ENCODE results near the gene AGBL1.
"Not testable (repeated sequence)": the region's sequence is repeated elsewhere in the genome, so short reads cannot be mapped to it uniquely, and the experiment has no call there.

AGBL1 gene

GRCh38 chr15:86506401-86506800 is 426.7 kb downstream of the AGBL1 start:
- TF ChIP-seq TAF1 (IDR thresholded peaks at IDR 0.05; ENCODE audit: borderline replicate concordance, low read depth, low read length) (no peak), POLR2A (IDR thresholded peaks at IDR 0.05; ENCODE audit: low read depth, low read length) (no peak), POLR2AphosphoS5 (IDR thresholded peaks at IDR 0.05; ENCODE audit: low read depth, low read length) (no peak)
- FAIRE-seq (no peak), DNase-seq (ENCODE audit: insufficient read length) (no peak)

DNA sequence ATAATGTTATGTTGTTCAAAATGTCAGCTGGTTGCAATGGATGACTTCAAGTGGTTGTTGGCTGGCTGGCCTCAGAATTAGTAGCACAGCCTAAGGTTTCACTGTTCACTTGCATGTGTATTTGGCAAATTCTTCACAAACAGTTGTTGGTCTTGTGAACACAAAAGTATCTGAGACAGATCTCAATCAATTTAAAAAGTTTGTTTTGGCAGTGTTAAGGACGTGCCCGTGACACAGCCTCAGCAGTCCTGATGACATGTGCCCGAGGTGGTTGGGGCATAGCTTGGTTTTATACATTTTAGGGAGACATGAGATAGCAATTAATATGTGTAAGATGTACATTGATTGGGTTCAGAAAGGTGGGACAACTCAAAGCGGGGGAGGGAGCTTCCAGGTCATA is 436.0 kb downstream of the AGBL1 start:
- FAIRE-seq = no peak

DNA sequence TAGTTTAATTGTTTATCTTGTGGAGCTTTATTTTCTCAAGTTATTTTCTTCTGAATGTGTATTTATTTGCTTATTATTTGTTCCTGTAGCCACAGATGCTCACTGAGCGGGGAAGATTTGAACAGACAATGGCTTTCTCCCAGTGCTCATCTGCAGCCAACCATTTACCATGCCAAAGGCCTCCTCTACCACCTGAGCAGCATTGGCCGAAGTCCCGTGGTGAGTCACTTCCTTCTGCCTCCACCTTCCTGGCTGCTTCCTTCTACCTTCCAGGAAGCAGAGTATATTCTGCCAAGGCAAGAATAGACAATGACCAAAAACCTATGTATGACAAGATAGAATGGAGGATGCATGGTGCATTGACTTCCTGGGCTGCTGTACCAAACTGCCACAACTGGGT is 443.1 kb downstream of the AGBL1 start:
- TF ChIP-seq POLR2AphosphoS5 (IDR thresholded peaks at IDR 0.05; ENCODE audit: low read depth, low read length) = no peak
- TF ChIP-seq POLR2A (IDR thresholded peaks at IDR 0.05; ENCODE audit: low read depth, low read length) = no peak
- no peak for TF ChIP-seq TAF1 (IDR thresholded peaks at IDR 0.05; ENCODE audit: borderline replicate concordance, low read depth, low read length)
- no peak for DNase-seq (ENCODE audit: insufficient read length)
- FAIRE-seq = no peak

More for the DNA sequence above, 436.0 kb downstream of the AGBL1 start:
- no peak for DNase-seq (ENCODE audit: insufficient read length)
- no peak for TF ChIP-seq POLR2AphosphoS5 (IDR thresholded peaks at IDR 0.05; ENCODE audit: low read depth, low read length)
- no peak for TF ChIP-seq TAF1 (IDR thresholded peaks at IDR 0.05; ENCODE audit: borderline replicate concordance, low read depth, low read length)
- TF ChIP-seq POLR2A (IDR thresholded peaks at IDR 0.05; ENCODE audit: low read depth, low read length) = no peak

GRCh38 chr15:86526938-86527690 is 447.4 kb downstream of the AGBL1 start:
- TF ChIP-seq POLR2A (IDR thresholded peaks at IDR 0.05; ENCODE audit: low read depth, low read length) (no peak), POLR2AphosphoS5 (IDR thresholded peaks at IDR 0.05; ENCODE audit: low read depth, low read length) (no peak), TAF1 (IDR thresholded peaks at IDR 0.05; ENCODE audit: borderline replicate concordance, low read depth, low read length) (no peak)
- no peak for FAIRE-seq
- no peak for DNase-seq (ENCODE audit: insufficient read length)

DNA sequence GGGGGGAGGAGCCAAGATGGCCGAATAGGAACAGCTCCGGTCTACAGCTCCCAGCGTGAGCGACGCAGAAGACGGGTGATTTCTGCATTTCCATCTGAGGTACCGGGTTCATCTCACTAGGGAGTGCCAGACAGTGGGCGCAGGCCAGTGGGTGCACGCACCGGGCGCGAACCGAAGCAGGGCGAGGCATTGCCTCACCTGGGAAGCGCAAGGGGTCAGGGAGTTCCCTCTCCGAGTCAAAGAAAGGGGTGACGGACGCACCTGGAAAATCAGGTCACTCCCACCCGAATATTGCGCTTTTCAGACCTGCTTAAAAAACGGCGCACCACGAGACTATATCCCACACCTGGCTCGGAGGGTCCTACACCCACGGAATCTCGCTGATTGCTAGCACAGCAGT is 448.4 kb downstream of the AGBL1 start:
- not testable (repeated sequence) for FAIRE-seq

DNA sequence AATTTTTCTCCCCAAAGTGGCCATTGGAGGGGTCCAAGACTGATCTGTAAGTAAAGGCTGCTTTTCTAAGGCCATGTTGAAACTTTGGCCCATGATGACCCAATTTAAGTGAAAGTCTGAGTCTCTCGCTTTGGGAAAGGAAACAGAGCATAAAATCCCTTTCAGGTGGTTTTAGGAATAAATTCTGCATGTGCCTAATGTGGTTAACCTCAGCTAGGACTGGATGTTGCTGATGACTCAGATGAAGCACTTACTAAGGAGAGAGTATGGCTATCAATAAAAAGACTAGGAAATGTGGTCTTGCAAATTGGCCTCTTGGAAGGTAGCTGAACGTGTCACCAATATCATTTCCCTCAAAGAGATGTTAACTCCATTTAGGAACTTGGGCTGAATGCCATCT is 458.5 kb downstream of the AGBL1 start:
- no peak for FAIRE-seq
- no peak for DNase-seq (ENCODE audit: insufficient read length)
- TF ChIP-seq POLR2AphosphoS5 (IDR thresholded peaks at IDR 0.05; ENCODE audit: low read depth, low read length) (no peak), TAF1 (IDR thresholded peaks at IDR 0.05; ENCODE audit: borderline replicate concordance, low read depth, low read length) (no peak), POLR2A (IDR thresholded peaks at IDR 0.05; ENCODE audit: low read depth, low read length) (no peak)

More for the DNA sequence above, 448.4 kb downstream of the AGBL1 start:
- not testable (repeated sequence) for DNase-seq (ENCODE audit: insufficient read length)

DNA sequence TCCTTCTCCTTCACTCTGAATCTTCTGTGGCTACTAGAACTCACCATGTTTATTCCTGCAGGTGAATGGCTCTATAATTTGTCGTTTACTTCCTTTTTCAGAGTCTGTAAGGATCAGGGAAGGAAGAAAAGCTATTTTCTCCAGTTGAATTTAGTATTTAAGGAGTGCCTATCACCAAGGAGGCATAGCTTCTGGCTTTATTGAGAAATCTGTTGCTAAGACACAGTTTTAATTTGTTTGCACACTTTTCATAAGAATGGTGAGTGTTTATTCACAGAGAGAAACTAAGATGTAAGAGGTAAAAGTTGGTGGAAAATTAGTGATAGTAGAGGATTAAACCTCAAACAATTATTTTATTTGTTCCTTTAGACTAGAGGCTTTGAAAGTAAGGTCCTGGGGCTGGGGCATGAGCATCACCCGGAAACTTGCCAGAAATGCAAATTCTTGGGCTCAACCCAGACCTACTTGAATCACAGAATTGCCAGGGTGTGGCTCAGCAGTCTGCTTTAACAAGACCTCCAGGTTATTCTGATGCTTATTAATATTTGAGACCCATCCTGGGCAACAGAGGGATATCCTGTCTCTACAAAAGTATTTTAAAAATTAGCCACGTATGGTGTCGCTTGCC is 461.3 kb downstream of the AGBL1 start:
- no peak for FAIRE-seq
- DNase-seq (ENCODE audit: insufficient read length) = no peak
- TF ChIP-seq TAF1 (IDR thresholded peaks at IDR 0.05; ENCODE audit: borderline replicate concordance, low read depth, low read length) = no peak
- no peak for TF ChIP-seq POLR2A (IDR thresholded peaks at IDR 0.05; ENCODE audit: low read depth, low read length)
- TF ChIP-seq POLR2AphosphoS5 (IDR thresholded peaks at IDR 0.05; ENCODE audit: low read depth, low read length) = no peak

DNA sequence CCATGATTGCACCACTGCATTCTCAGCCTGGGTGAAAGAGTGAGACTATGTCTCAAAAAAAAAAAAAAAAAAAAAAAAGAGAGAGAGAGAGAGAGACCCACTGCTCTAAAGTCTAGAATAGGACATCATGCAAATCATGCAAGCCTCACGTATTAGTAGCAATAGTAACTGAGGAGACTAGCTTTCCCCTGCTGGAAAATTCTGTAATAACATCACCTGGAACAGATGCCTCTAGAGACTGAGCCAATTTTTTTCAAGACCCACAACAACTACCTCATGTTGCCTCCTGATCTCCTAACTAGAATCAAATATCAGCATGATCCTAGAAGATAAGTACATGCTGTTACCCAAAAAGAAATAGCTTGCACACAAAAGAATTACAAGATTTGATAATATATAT is 461.9 kb downstream of the AGBL1 start:
- FAIRE-seq = no peak
- TF ChIP-seq POLR2A (IDR thresholded peaks at IDR 0.05; ENCODE audit: low read depth, low read length) (no peak), POLR2AphosphoS5 (IDR thresholded peaks at IDR 0.05; ENCODE audit: low read depth, low read length) (no peak), TAF1 (IDR thresholded peaks at IDR 0.05; ENCODE audit: borderline replicate concordance, low read depth, low read length) (no peak)
- no peak for DNase-seq (ENCODE audit: insufficient read length)

DNA sequence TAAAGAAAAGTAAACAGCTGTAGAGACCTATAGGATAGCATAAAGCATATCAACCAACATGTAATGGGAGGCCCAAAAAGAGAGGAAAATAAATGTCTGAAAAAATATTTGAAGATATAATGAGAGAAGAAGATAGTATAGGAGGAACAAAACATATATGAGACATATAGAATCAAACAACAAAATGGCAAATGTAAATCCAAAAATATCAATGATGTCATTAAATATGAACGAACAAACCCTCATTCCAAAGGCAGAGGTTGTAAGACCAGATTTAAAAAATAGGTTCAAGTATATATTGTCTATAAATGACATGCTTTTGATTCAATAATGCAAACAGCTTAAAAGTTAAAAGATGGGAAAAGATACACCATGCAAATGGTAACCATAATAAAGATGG is 470.4 kb downstream of the AGBL1 start:
- DNase-seq (ENCODE audit: insufficient read length) = no peak
- FAIRE-seq = no peak

DNA sequence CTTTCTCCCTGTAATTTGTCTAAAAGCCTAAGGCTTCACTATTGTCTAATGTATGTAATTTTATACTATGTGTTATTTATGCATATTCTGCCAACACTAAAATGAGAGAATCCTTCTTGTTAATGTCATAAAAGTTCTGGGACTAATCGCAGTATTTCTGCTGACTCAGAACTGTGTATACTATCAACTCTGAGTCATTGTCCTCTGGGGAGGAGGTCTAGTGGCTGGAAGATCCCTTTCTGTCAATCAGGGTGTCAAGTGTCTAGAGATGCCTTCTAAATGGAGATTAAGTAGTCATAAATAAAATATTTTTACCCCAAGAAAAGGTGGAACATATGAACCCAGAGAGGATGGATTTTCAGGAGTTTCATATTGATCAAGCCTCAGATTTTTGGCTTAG is 473.4 kb downstream of the AGBL1 start:
- TF ChIP-seq TAF1 (IDR thresholded peaks at IDR 0.05; ENCODE audit: borderline replicate concordance, low read depth, low read length) (no peak), POLR2AphosphoS5 (IDR thresholded peaks at IDR 0.05; ENCODE audit: low read depth, low read length) (no peak), POLR2A (IDR thresholded peaks at IDR 0.05; ENCODE audit: low read depth, low read length) (no peak)
- no peak for DNase-seq (ENCODE audit: insufficient read length)
- no peak for FAIRE-seq

More for the DNA sequence above, 470.4 kb downstream of the AGBL1 start:
- TF ChIP-seq POLR2AphosphoS5 (IDR thresholded peaks at IDR 0.05; ENCODE audit: low read depth, low read length) (no peak), TAF1 (IDR thresholded peaks at IDR 0.05; ENCODE audit: borderline replicate concordance, low read depth, low read length) (no peak), POLR2A (IDR thresholded peaks at IDR 0.05; ENCODE audit: low read depth, low read length) (no peak)

- TF ChIP-seq POLR2AphosphoS5 (IDR thresholded peaks at IDR 0.05; ENCODE audit: low read depth, low read length) (no peak), POLR2A (IDR thresholded peaks at IDR 0.05; ENCODE audit: low read depth, low read length) (no peak), TAF1 (IDR thresholded peaks at IDR 0.05; ENCODE audit: borderline replicate concordance, low read depth, low read length) (no peak)
- FAIRE-seq (no peak), DNase-seq (ENCODE audit: insufficient read length) (no peak)
Observed at GRCh38 chr15:86555098-86555497, 475.4 kb downstream of the AGBL1 start.

GRCh38 chr15:86555939-86556338 is 476.3 kb downstream of the AGBL1 start:
- FAIRE-seq (no peak), DNase-seq (ENCODE audit: insufficient read length) (no peak)
- TF ChIP-seq TAF1 (IDR thresholded peaks at IDR 0.05; ENCODE audit: borderline replicate concordance, low read depth, low read length) (no peak), POLR2A (IDR thresholded peaks at IDR 0.05; ENCODE audit: low read depth, low read length) (no peak), POLR2AphosphoS5 (IDR thresholded peaks at IDR 0.05; ENCODE audit: low read depth, low read length) (no peak)

Measured in GM12892 (cell line).